ENCODE measurements around the gene SH3PXD2B.
A peak's percentile ranks its signal among the peaks of the same experiment; 100 is the strongest.

Gene SH3PXD2B

GRCh38 chr5:172454358-172455086 is at the start of gene SH3PXD2B:
TSS of gene SH3PXD2B (minus strand) at chr5:172454525. CDS start at chr5:172454352, 173 bp downstream.
- DNase-seq = peak; percentile 25

DNA sequence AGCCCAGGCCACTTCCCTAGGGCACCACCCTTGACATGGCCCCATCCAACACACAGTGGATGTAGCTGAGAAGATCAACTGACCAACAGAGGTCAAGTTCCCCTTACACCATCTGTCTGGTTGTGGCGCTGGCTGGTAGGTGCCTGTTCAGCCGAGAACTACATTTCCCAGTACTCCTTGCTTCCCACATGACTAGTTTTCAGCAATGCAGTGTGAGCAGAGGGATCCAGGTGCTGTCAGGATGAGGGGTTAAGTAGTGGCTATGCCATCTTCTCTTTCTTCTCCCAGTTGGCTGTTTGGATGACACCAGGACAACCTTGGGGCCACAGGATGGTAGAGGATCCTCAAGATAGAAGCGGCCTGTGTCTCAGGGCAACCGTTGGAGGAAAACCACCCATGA is 48.6 kb upstream of the SH3PXD2B start:
- no peak for DNase-seq

DNA sequence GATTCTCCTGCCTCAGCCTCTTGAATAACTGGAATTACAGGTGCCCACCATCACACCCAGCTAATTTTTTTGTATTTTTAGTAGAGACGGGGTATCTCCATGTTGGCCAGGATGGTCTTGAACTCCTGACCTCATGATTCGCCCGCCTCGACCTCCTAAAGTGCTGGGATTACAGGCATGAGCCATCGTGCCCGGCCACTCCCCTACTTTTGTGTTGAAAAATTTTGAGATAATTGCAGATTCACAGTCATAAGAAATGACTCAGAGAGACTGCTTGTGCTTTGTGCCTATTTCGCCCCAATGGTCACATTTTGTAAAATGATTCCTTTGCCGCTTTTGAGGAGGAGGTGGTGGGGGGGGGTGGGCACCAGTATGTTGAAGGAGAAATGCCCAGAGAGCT is 48.1 kb upstream of the SH3PXD2B start:
- no peak for DNase-seq

DNA sequence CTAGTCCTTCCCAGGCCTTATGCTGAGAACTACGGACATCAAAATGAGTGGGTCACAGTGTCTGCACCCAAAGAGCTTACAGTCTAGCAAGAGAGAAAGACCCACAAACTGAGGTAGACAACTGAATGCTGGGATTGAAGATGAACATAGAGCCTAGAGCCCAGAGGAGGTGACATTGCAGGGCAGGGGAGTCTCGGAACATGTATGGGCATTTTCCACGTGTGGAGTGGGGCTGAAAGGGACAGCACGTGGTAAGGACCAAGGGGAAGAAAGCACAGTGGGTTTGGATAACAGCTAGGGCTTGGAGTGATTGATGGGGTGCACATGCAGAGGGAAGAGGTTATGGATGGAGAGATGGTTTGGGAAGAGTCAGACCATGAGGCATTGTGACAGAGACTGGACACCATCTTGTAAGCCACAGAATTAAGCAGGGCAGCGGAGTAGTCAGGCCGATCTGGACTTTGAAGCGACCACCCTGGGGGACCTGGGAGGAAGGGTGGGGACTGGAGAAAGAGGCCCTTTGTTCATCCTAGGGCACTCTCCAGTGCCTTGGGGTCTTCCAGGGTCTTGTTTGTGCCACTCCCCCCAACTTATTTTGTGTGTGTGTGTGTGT is 47.5 kb upstream of the SH3PXD2B start:
- DNase-seq = no peak

DNA sequence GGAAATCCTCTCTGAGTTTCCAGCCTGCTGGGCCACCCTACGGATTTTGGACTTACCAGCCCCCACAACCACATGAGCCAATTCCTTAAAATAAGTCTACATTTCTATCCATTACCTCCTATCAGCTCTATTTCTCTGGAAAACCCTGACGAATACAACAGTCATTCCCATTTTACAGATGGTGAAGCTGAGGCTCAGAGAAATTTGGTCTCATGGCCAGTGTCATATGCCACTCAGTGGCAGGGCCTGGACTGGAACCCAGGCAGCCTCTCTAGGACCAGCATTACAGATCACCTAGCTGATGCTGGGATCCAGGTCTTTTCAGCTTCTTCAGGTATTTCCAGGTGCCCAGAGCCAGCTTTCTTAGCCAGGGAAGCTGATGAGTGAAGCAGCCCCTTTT is 45.0 kb upstream of the SH3PXD2B start:
- DNase-seq = no peak

DNA sequence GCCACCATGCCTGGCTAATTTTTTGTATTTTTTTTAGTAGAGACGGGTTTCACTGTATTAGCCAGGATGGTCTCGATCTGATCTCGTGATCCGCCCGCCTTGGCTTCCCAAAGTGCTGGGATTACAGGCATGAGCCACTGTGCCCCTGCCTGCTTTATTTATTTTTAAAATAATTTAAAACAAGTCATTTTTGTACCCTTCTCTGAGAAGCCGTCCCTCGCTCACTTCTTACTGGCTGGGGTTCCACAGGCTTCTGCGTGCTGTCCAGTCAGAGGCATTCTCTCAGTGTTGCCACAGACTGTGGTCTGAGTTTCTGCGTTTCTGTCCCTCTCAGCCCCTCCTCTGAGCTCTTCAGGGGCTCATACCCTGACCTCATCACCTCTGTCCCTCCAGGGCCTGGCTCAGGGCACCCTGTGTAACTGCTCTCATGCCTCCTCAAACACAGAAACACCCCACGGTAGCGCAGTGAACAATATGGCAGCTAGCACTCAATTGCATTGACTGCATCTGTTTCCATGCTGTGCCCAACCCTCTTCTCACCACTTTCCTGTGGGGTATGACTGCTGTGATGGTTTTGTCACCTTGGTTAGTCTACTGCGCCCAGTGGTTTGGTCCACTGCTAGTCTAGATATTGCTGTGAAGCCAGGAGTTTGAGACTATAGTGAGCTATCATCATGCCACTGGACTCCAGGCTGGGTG is 44.3 kb upstream of the SH3PXD2B start:
- no peak for DNase-seq

DNA sequence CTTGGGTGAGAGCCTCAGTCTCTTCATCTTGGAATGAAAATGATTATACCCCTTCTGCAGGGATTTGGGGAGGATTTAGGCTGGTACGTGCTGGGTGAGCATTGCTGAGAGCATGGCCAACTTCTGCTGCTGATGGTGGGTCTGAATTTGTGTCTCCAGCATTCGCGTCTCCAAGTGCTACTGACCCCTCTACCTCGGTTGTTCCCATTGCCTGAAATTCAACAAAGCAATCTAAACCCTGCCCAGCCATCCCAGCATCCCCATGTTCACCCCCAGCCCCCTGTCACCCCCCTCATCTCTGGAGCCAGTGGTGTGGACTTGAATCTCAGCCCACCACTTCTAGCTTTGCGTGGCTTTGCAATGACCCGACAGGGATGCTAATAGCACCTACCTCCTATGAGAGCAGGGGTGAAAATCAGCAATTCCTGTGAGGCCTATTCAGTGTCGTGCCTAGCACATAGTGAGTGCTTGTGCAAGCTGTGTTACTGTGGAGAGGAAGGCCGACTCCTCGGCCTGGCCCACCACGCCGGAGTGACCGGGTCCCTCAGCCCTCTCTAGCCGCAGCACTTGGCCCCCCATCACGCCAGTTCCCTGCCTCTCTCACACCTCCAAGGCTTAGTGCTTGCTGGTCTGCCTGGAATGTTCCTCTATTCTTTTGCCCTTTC is 43.4 kb upstream of the SH3PXD2B start:
- DNase-seq = no peak

- no peak for DNase-seq
These were observed 42.5 kb upstream of the SH3PXD2B start for GRCh38 chr5:172496671-172497371.

DNA sequence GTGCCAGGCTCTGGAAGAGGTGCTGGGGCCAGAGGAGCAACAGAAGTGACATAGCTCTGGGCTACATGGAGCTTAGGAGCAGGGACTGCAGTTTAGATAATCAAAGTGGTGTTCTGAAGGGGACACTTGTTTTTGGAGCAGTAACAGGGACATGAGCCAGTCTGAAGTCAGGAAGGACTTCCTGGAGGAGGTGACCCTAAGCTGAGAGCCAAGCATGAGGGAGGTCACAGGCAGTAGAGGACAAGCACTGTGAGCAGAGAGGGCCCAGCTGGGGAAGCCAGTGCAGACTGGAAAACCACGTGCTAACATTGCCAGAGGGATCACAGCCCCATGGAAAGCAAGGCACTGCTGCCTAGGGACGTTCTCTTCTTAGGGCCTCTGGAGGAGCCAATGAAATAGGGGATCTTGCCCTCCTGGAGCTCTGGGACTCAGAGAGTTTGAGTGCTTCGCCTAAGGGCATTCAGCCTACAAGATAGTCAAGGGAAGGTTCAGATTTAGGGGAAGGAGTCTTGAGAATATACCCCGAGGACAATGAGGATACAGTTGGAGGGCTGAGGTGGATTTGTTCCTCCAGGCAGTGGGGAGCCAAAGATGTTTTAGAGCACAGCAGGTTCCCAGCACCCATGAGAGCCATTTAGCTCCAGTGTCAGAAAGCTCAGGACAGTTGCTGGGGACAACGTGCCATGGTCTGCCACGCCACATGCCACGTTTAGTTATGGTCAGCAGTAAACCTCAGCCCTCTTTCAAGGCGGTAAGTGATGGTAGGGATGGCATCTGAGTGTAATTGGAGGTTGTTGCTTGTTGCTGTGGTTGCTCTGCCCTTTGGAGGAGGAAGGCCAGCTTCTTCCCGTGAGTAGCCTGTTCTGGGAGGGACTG is 40.5 kb upstream of the SH3PXD2B start:
- DNase-seq = no peak

- no peak for DNase-seq
These were observed 39.6 kb upstream of the SH3PXD2B start for GRCh38 chr5:172493906-172494305.

DNA sequence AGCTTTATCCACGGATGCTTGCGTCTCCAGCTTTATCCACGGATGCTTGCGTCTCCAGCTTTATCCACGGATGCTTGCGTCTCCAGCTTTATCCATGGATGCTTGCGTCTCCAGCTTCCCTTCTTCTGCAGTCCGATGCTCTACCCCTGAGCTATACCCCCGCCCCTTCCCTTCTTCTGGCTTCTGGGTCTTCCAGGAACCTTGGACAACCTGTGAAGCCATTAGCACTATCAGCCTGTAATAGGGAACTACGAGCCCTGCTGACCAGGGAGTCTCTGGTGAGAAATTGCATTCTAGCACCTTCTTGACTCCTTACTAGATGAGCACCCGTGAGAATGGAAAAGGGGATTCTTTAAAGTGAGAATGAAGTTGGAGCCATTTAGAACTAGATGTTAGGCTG is 39.1 kb upstream of the SH3PXD2B start:
- DNase-seq = no peak

DNA sequence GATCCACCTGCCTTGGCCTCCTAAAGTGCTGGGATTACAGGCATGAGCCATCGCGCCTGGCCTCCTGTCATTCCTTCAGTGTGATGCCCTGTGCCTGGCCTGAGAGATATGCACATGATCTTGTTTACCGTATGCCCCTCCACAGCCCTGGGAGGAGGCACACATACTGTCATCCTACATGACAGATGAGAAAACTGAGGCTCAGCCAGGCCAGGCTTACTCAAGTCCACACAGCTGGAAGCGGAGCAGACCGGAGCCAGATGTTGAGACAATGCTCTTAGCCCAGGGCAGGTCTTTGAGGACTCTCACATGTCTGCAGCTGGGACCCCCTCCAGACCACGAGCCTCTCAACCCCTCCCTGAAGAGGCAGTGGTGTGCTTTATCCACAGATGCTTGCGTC is 38.7 kb upstream of the SH3PXD2B start:
- DNase-seq = no peak

DNA sequence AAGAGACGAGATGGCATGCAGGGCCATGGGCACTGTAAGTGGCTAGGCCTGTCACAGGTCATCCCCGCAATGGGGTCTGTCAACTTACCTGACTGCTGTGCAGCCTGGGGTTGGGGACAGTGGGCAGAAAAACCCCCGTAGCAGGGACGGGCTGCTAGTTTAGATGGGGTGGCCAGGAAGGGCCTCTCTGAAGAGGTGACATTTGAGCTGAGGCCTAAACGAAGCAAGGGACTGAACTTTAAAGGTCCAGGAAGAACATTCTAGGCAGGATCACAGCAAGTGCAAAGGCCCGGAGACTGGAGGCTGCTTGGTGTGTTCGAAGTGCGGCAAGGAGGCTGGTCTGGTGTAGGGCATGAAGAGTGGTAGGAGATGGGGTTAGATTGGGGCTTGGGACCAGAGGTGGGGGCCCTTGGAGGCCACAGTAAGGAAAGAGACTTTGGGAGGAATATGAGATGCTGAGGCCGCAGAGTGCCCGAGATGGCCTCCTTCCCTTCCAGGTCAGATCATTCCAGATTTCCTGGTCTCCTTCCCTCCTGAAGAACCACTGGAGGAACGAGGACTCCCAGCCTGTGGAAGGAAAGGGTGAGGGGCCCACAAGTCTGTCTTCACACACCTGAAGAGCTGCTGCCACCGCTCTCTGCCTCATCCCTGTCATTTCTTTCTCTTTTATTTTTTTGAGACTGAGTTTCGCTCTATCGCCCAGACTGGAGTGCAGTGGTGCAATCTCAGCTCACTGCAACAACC is 37.9 kb upstream of the SH3PXD2B start:
- no peak for DNase-seq

DNA sequence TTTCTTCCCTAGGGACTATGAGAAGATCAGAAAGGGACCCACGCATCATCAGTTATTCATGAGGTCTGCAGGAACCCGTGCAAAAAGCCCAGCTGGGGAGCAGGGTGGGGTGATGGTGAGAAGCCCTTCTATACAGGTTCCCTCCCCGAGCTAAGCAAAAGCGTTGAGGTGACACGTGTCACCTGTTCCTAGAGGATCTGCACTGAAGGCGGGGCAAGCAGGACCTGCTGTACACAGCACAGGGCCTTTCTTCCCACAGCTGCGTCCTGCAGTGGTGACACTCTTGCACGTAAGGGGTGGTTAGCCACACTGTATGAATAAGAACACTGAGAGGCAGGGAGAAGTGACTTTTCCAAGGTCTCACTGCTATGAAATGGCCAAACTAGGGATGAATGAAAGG is 37.2 kb upstream of the SH3PXD2B start:
- DNase-seq = no peak

GRCh38 chr5:172490514-172491461 is 36.5 kb upstream of the SH3PXD2B start:
- no peak for DNase-seq

DNA sequence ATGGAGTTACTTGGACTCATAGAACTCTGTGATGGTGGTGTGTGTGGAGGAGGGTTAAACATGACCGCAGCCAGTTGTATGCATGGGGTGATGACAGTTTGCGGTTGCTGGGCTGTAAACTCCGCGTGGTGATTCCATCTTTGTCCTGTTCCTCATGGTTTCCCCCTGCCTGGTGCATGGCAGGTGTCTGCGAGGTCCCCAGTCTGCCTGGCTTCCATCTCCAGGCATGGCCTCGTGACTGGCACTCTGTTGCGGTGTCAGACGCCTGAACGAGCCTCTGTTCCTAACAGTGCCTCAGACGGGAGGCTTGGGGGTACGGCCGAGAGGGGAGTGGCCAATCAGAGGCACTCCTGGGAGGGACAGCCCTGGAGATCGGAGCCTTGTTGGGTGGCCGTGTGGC is 33.9 kb upstream of the SH3PXD2B start:
- no peak for DNase-seq

DNA sequence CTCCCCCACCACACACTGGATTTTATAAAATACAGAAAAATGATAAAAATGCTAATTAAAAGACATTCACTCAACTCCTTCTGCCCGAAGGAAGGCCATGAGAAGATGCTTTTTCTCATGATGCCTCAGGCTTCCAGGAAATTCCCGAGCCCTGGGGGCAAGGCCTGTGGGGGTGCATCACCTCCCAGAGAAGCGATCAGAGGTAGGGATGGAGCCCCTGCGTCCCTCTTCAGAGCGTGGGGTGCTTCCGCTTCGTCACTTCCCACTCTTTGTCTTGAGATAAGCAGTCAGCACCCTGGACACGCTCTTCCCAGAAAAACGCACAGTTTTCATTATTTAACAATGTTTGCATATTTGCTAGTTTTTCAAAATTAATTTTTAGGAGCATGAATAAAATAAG is 33.3 kb upstream of the SH3PXD2B start:
- no peak for DNase-seq

DNA sequence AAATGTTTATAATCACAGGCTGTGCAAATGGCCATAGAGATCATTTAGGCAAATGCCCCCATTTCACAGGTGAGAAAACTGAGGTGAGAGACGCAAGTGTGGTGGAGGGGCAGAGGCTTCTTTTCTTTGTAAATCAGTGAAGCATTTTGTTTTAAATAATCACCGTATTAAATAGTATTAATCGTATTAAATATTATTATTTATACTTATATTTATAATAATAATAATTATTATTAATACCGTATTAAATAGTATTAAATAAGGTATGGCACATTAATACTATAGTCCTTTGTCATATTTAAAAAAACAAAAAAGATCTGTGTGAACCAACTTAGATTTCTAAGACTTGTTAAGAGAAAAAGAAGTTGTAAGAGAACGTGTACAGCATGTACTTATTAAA is 32.6 kb upstream of the SH3PXD2B start:
- no peak for DNase-seq

DNA sequence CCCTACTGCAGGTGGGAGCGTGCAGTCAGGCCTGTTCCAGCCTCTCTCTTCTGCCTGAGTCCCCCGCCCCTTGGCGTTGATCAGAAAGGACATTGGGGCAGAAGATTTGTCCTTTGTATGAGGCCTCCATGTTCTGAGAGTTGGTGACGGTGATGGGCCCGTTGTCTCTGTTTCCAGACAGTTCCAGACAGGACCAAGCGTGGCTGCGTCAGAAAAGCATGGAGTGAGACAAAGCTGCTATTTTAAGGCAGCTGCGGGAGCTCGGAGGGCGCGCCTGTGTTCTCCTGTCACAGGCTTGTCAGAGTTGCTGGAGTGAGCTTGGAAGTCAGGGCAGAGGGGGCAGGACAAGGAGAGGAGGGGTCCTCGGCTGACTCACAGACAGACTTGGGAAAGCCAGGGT is 32.1 kb upstream of the SH3PXD2B start:
- DNase-seq = no peak
